Stomach (tissue), 9 donors: ENCODE data around the gene MAGOHB. TPM values are rescaled to one million over a fixed set of nuclear protein-coding genes. Genes with fewer than 3 reads are reported as not detected.

ENCODE experiments used
- DNase-seq, 2 donors: peaks; one replicate each; pipeline versions ENCODE4 v3.0.0 to v3.0.0-alpha.2; 2013 to 2019
- H3K27ac ChIP-seq, 5 donors: fragments of 200-600 bp in 4 of 5; sonication (generic) in 4 of 5; one replicate each; pipeline ENCODE4 v1.5.1; 2013 to 2019; ENCODE audit warnings: mild to moderate bottlenecking in 1 of 5, moderate library complexity in 1 of 5
- H3K27me3 ChIP-seq, 3 donors: fragments of 200-600 bp; sonication (generic); one replicate each; pipeline ENCODE4 v1.5.1; 2017 to 2019; ENCODE audit warnings: mixed run types in 1 of 3
- H3K36me3 ChIP-seq, 4 donors: fragments of 200-600 bp; sonication (generic); 1 replicate in 3 of 4; 2 replicates in 1 of 4; pipeline ENCODE4 v1.5.1; 2016 to 2019
- H3K4me1 ChIP-seq, 4 donors: fragments of 200-600 bp; sonication (generic); one replicate each; pipeline ENCODE4 v1.5.1; 2016 to 2019
- H3K4me3 ChIP-seq, 4 donors: fragments of 200-600 bp; sonication (generic) in 3 of 4; one replicate each; pipeline ENCODE4 v1.5.1; 2016 to 2019; ENCODE audit warnings: mild to moderate bottlenecking in 1 of 4
- H3K9me3 ChIP-seq, 4 donors: fragments of 200-600 bp; sonication (generic); one replicate each; pipeline ENCODE4 v1.5.1; 2016 to 2019
- EP300 ChIP-seq: sonication (generic); formaldehyde crosslinking; IDR thresholded peaks from one replicate; pipeline ENCODE4 v1.6.1; 2017; ENCODE audit warnings: antibody characterized with exemption
- POLR2A ChIP-seq, 4 donors: fragments of 450-650 bp; IDR thresholded peaks; one replicate each; pipeline ENCODE4 v1.6.1; 2016; ENCODE audit warnings: antibody characterized with exemption in 4 of 4, control low read depth in 2 of 4, mild to moderate bottlenecking in 1 of 4, moderate library complexity in 1 of 4
- POLR2AphosphoS5 ChIP-seq, 3 donors: sonication (generic); formaldehyde crosslinking; IDR thresholded peaks; one replicate each; pipeline ENCODE4 v1.6.1; 2016; ENCODE audit warnings: antibody characterized with exemption in 3 of 3
- WGBS, 5 donors: extraction: QIAGEN DNeasy Blood & Tissue Kit in 3 of 5; methylation state at CpG; one replicate each; pipeline versions ENCODE4 v1.1.5 to v1.1.7; 2013 to 2018; 5-methylcytosine and 5-hydroxymethylcytosine counted together
- intact Hi-C: fragments of 100-400 bp; cut with DNase I; formaldehyde crosslinking; loops from one replicate; pipeline ENCODE4 v1.15.1; 2023; ENCODE audit warnings: low total_unique reads
- polyA plus RNA-seq, 3 donors: library from polyadenylated mRNA; stranded (reverse); fragments of 200-250 nt; gene quantifications; one replicate each; pipeline ENCODE4 v1.2.3, GENCODE V29; 2013
- total RNA-seq, 5 donors: library from RNA; depleted of rRNA; stranded (reverse); fragments of >200 nt; gene quantifications; one replicate each; pipeline versions ENCODE4 v1.1.0 to v1.2.3, GENCODE V29; 2014 to 2016
- TF ChIP-seq, protein P1 (sequence below), 7 experiments: fragments of 450-650 bp in 4 of 7; fragments of 200-600 bp in 3 of 7; sonication (generic) in 3 of 7; IDR thresholded peaks; one replicate each; pipeline ENCODE4 v1.5.1; 2016 to 2019; ENCODE audit warnings: antibody characterized with exemption in 7 of 7, control low read depth in 2 of 7, mild to moderate bottlenecking in 1 of 7
- donor health status: healthy with polysubstance abuse.
- donor health status: Bipolar disorder and iron deficiency.
- donor health status: healthy.

The MAGOHB gene
- total and polyA plus RNA-seq, 8 donors = 0.58 to 33.2 (median 20.9) TPM

DNA sequence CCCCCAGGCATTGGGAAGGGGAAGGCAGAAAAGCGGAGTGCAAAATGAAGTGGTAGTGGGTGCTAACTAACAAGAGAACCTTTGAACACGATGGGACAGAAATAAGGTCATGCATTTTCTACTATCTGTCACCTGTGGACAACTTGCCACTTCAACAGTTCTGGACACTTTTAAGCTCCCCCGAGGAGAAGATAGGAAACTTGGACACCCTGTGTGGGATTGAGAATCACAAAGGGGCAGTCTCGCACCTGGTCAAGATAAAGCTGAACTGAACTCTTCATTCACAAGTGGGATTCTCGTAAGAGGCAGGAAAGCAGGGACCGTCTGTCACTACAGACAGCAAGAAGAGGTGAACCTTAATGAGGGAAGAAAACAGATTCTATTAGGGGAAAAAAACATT lies 56.1 kb downstream of the MAGOHB start:
- no peaks in the 10 kb centered on the region for H3K27me3 ChIP-seq
- no peaks in the 10 kb centered on the region for H3K36me3 ChIP-seq
- no peak for DNase-seq
- H3K9me3 ChIP-seq = peaks cover 0 to 4% (median 0%) of the 10 kb centered on the region in 4 donors
- TF ChIP-seq, protein P1, sequence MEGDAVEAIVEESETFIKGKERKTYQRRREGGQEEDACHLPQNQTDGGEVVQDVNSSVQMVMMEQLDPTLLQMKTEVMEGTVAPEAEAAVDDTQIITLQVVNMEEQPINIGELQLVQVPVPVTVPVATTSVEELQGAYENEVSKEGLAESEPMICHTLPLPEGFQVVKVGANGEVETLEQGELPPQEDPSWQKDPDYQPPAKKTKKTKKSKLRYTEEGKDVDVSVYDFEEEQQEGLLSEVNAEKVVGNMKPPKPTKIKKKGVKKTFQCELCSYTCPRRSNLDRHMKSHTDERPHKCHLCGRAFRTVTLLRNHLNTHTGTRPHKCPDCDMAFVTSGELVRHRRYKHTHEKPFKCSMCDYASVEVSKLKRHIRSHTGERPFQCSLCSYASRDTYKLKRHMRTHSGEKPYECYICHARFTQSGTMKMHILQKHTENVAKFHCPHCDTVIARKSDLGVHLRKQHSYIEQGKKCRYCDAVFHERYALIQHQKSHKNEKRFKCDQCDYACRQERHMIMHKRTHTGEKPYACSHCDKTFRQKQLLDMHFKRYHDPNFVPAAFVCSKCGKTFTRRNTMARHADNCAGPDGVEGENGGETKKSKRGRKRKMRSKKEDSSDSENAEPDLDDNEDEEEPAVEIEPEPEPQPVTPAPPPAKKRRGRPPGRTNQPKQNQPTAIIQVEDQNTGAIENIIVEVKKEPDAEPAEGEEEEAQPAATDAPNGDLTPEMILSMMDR (IDR thresholded peaks at IDR 0.05) = no peak
- no peak for TF ChIP-seq EP300
- no peak for TF ChIP-seq POLR2A (IDR thresholded peaks at IDR 0.05)
- TF ChIP-seq POLR2AphosphoS5 (IDR thresholded peaks at IDR 0.05) = no peak
- no peak overlapping the region for H3K27ac ChIP-seq
- intact Hi-C loops = no loop called here
- no peaks in the 10 kb centered on the region for H3K4me1 ChIP-seq
- 48 to 68% (median 58%) methylated on average over 6 of the region's 6 CpGs for WGBS, 5 donors
- H3K4me3 ChIP-seq = no peak overlapping the region

- Histone ChIP-seq H3K27me3 (no peaks in the 10 kb centered on the region), H3K27ac (peak overlapping the region in 2 of 5 donors; percentile 16 to 36), H3K4me1 (no peaks in the 10 kb centered on the region), H3K9me3 (peaks cover 0 to 4% (median 0%) of the 10 kb centered on the region in 4 donors), H3K36me3 (no peaks in the 10 kb centered on the region), H3K4me3 (peak overlapping the region in 1 of 4 donors; percentile 4)
- no peak for TF ChIP-seq POLR2A (IDR thresholded peaks at IDR 0.05)
- TF ChIP-seq, protein P1 (IDR thresholded peaks at IDR 0.05) = no peak
- no peak for TF ChIP-seq POLR2AphosphoS5 (IDR thresholded peaks at IDR 0.05)
- no peak for TF ChIP-seq EP300
- peak in 1 of 2 donors; percentile 46 for DNase-seq
- intact Hi-C loops = no loop called here
- WGBS, 5 donors = 71 to 89% (median 80%) methylated on average over 7 of the region's 7 CpGs
Measured at GRCh38 chr12:10554756-10555481, 58.5 kb downstream of the MAGOHB start.

DNA sequence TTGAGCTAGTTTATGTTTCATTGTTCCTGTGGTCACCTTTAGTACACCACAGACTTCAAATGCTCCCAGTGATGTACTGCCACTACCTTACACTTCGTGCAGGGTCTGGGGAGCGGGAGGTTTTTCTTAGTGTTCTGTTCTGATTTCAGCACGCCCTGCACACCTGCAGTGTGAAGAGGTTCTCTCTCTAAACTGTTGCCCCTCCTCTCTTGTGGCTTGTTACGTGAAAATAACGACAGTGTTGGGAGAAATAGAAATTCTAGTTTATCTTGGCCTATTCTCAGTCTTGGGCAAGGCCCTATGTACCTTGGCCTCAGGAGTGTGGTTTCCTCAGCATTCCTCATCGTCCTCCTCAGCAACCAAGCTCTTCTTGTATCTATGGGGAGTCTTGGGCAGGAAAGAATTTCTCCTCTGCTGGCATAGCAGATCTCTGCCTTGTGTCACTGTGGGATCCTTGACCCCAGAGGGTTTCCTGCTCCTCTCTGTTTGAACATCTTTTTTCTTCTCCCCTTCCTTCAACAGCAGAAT lies 59.1 kb downstream of the MAGOHB start:
- no peaks in the 10 kb centered on the region for H3K36me3 ChIP-seq
- H3K27me3 ChIP-seq = no peaks in the 10 kb centered on the region
- peak overlapping the region in 1 of 4 donors; percentile 4 for H3K4me3 ChIP-seq
- WGBS, 5 donors = 73 to 88% (median 77%) methylated on average over 6 of the region's 6 CpGs
- peak in 1 of 2 donors; percentile 34 for DNase-seq
- H3K27ac ChIP-seq = peak overlapping the region in 2 of 5 donors; percentile 16 to 36
- intact Hi-C loops = no loop called here
- peak in 1 of 3 donors; percentile 18 for TF ChIP-seq POLR2AphosphoS5 (IDR thresholded peaks at IDR 0.05)
- TF ChIP-seq POLR2A (IDR thresholded peaks at IDR 0.05) = no peak
- H3K4me1 ChIP-seq = no peaks in the 10 kb centered on the region
- peaks cover 0 to 4% (median 0%) of the 10 kb centered on the region in 4 donors for H3K9me3 ChIP-seq

Other genes starting within 250 kb of the MAGOHB start
- 10 to 100 TPM in 2 of 5 donors, 1 to 10 TPM in 1, not detected in 2; 2.0 to 17.4 (median 12.9) TPM for gene KLRK1, start 223.6 kb downstream of the MAGOHB start, total RNA-seq
- 1 to 10 TPM in 2 of 3 donors, under 1 TPM in 1; 0.50 to 2.4 (median 2.0) TPM for gene KLRK1, start 223.6 kb downstream of the MAGOHB start, polyA plus RNA-seq
- gene KLRC4, start 203.9 kb downstream of the MAGOHB start, total RNA-seq = 1 to 10 TPM in 1 of 5 donors, not detected in 4; 1.3 TPM
- gene KLRC4, start 203.9 kb downstream of the MAGOHB start, polyA plus RNA-seq = under 1 TPM in 1 of 3 donors, not detected in 2; 0.13 TPM
- 1 to 10 TPM in 2 of 5 donors, not detected in 3; 1.3 TPM for gene KLRC3, start 193.0 kb downstream of the MAGOHB start, total RNA-seq
- gene KLRC3, start 193.0 kb downstream of the MAGOHB start, polyA plus RNA-seq = under 1 TPM in 1 of 3 donors, not detected in 2; 0.43 TPM
- gene KLRC2, start 177.6 kb downstream of the MAGOHB start, total RNA-seq = 10 to 100 TPM in 1 of 5 donors, 1 to 10 TPM in 1, not detected in 3; 1.8 to 10.4 TPM
- gene KLRC2, start 177.6 kb downstream of the MAGOHB start, polyA plus RNA-seq = 1 to 10 TPM in 1 of 3 donors, under 1 TPM in 1, not detected in 1; 0.10 to 2.1 TPM
- 10 to 100 TPM in 1 of 5 donors, 1 to 10 TPM in 3, not detected in 1; 1.2 to 11.3 (median 3.2) TPM for gene KLRC1, start 160.2 kb downstream of the MAGOHB start, total RNA-seq
- 1 to 10 TPM in 1 of 3 donors, under 1 TPM in 2; 0.50 to 5.3 (median 0.58) TPM for gene KLRC1, start 160.2 kb downstream of the MAGOHB start, polyA plus RNA-seq
- gene EIF2S3B, start 107.7 kb downstream of the MAGOHB start, total RNA-seq = 1 to 10 TPM in 1 of 5 donors, under 1 TPM in 1, not detected in 3; 0.92 to 3.2 TPM
- gene EIF2S3B, start 107.7 kb downstream of the MAGOHB start, polyA plus RNA-seq = 1 to 10 TPM in 1 of 3 donors, under 1 TPM in 2; 0.28 to 1.7 (median 0.92) TPM
- gene STYK1, start 60.4 kb upstream of the MAGOHB start, total RNA-seq = 10 to 100 TPM in 3 of 5 donors, 1 to 10 TPM in 2; 2.3 to 23.7 (median 12.0) TPM
- 1 to 10 TPM; 2.5 to 4.4 (median 4.3) TPM for gene STYK1, start 60.4 kb upstream of the MAGOHB start, polyA plus RNA-seq
- 100 to 1,000 TPM; 159 to 585 (median 324) TPM for gene YBX3, start 109.7 kb upstream of the MAGOHB start, total RNA-seq
- 100 to 1,000 TPM; 158 to 302 (median 214) TPM for gene YBX3, start 109.7 kb upstream of the MAGOHB start, polyA plus RNA-seq
- not detected for gene TAS2R7, start 189.0 kb upstream of the MAGOHB start, total RNA-seq
- gene TAS2R7, start 189.0 kb upstream of the MAGOHB start, polyA plus RNA-seq = not detected
- gene TAS2R8, start 193.7 kb upstream of the MAGOHB start, total RNA-seq = not detected
- not detected for gene TAS2R8, start 193.7 kb upstream of the MAGOHB start, polyA plus RNA-seq
- under 1 TPM in 1 of 5 donors, not detected in 4; 0.73 TPM for gene TAS2R9, start 196.6 kb upstream of the MAGOHB start, total RNA-seq
- gene TAS2R9, start 196.6 kb upstream of the MAGOHB start, polyA plus RNA-seq = not detected
- gene TAS2R10, start 212.7 kb upstream of the MAGOHB start, total RNA-seq = 1 to 10 TPM in 2 of 5 donors, not detected in 3; 1.0 to 3.5 TPM
- not detected for gene TAS2R10, start 212.7 kb upstream of the MAGOHB start, polyA plus RNA-seq
- gene PRR4, start 235.9 kb upstream of the MAGOHB start, total RNA-seq = 100 to 1,000 TPM in 1 of 5 donors, 1 to 10 TPM in 1, under 1 TPM in 1, not detected in 2; 0.87 to 334 (median 3.5) TPM
- 1 to 10 TPM; 2.1 to 6.5 (median 2.6) TPM for gene PRR4, start 235.9 kb upstream of the MAGOHB start, polyA plus RNA-seq